Measurements from ENCODE around the gene MYO18A. TPM values are rescaled to one million over a fixed set of nuclear protein-coding genes. Genes with fewer than 3 reads are reported as not detected.

The MYO18A gene
- total RNA-seq, 1 experiment from 2014 or later, result 37.2 TPM

- DNase-seq (ENCODE audit: low read depth, low spot score) (no peak), ATAC-seq (no peak)
- intact Hi-C loops (cut with micrococcal nuclease), result no loop called here
- no TSS peak for BruUV-seq (replicated peaks)
- ChIA-PET RAD21 (ENCODE audit: low non-redundant PET in 1 of 2, low total read pairs in 2 of 2, uncharacterized antibody in 2 of 2, unreplicated experiment in 2 of 2) (interaction anchor here in 1 of 2 experiments (1.3 kb wide), 1 partner anchor 20 kb away, joined by 3 read pairs; no protein-coding TSS in a partner anchor), CTCF (interaction anchor here (1.0 to 3.7 kb wide), 3 partner anchors 13 to 172 kb away, joined by 3 to 23 read pairs (median 7); no protein-coding TSS in a partner anchor), POLR2A (interaction anchor here (1.4 kb wide), 1 partner anchor 13 kb away, joined by 4 read pairs; no protein-coding TSS in a partner anchor)
- Histone ChIP-seq H3K27me3 (ENCODE audit: insufficient read depth, low read length) (no peaks in the 10 kb centered on the region), H2AFZ (ENCODE audit: low read depth, low read length, poor library complexity, severe bottlenecking) (no peak overlapping the region), H3K4me3 (replicated peaks in 1 of 2; ENCODE audit: low read depth in 1 of 2, low read length in 2 of 2) (no peak overlapping the region), H3K9ac (ENCODE audit: low read length) (no peak overlapping the region), H4K20me1 (ENCODE audit: insufficient read depth) (no peaks in the 10 kb centered on the region; the same call in 1 of the 2 replicates), H3K4me2 (ENCODE audit: low read length) (no peak overlapping the region), H3K36me3 (ENCODE audit: control insufficient read depth in 1 of 2, insufficient read depth in 2 of 2, low read length in 2 of 2) (no peaks in the 10 kb centered on the region), H3K9me3 (ENCODE audit: control insufficient read depth in 1 of 2, insufficient read depth in 1 of 2, low read depth in 1 of 2, low read length in 2 of 2) (no peaks in the 10 kb centered on the region), H3K4me1 (ENCODE audit: control insufficient read depth in 1 of 2, insufficient read depth in 2 of 2, low read length in 2 of 2) (peaks cover 60 to 87% of the 10 kb centered on the region in 2 experiments), H3K9me2 (ENCODE audit: insufficient read depth) (no peaks in the 10 kb centered on the region), H3K79me2 (ENCODE audit: insufficient read depth, low read length) (peaks cover 10% of the 10 kb centered on the region; the same call in 1 of the 2 replicates), H3K27ac (ENCODE audit: low read depth, low read length) (no peak overlapping the region)
- TF ChIP-seq EGR1 (IDR thresholded peaks at IDR 0.05; ENCODE audit: low read depth) (no peak), MAX (IDR thresholded peaks at IDR 0.05) (no peak), TCF7L2 (IDR thresholded peaks at IDR 0.05; ENCODE audit: borderline replicate concordance, extremely low read depth, insufficient read depth, insufficient read length) (no peak), CTCF (IDR thresholded peaks at IDR 0.05 in 2 of 3, conservative IDR thresholded peaks at IDR 0.05 in 1 of 3; ENCODE audit: borderline replicate concordance in 1 of 3, insufficient read depth in 1 of 3, low read depth in 2 of 3, low read length in 2 of 3) (no peak), EZH2 (IDR thresholded peaks at IDR 0.05) (no peak), SP1 (IDR thresholded peaks at IDR 0.05; ENCODE audit: low read depth) (no peak), ZFX (IDR thresholded peaks at IDR 0.05) (no peak), SRF (IDR thresholded peaks at IDR 0.05; ENCODE audit: low read depth) (no peak), CEBPB (IDR thresholded peaks at IDR 0.05; ENCODE audit: low read depth) (no peak), ELF1 (IDR thresholded peaks at IDR 0.05; ENCODE audit: borderline replicate concordance, low read depth) (no peak), ZBTB33 (IDR thresholded peaks at IDR 0.05; ENCODE audit: extremely low read depth, insufficient replicate concordance, low read length) (no peak)
Observed at GRCh38 chr17:29136998-29137730, 43.0 kb downstream of the MYO18A start.

All from HCT116 (cell line).